Heart right ventricle (tissue), 16 donors: Measurements from ENCODE around the gene HES3. TPM values are rescaled to one million over a fixed set of nuclear protein-coding genes. Genes with fewer than 3 reads are reported as not detected.

Experiments
- ATAC-seq, 8 donors: fragments of 200-7000 bp; cut with Tn5 transposase; one replicate each; pipeline ENCODE4 v1.9.1; 2020; ENCODE audit warnings: mild to moderate bottlenecking in 8 of 8, moderate library complexity in 8 of 8, moderate number of reproducible peaks in 1 of 8
- DNase-seq, 2 donors: peaks; one replicate each; pipeline ENCODE4 v3.0.0-alpha.2; 2020
- H3K27ac ChIP-seq, 10 donors: fragments of 200-600 bp; sonication (generic) in 2 of 10; one replicate each; pipeline versions ENCODE4 v1.5.0 to v1.8.0; 2020 to 2022; ENCODE audit warnings: mild to moderate bottlenecking in 3 of 10
- H3K27me3 ChIP-seq, 7 donors: fragments of 200-600 bp; one replicate each; pipeline ENCODE4 v1.8.0; 2021 to 2022; ENCODE audit warnings: mild to moderate bottlenecking in 2 of 7
- H3K36me3 ChIP-seq, 9 donors: fragments of 200-600 bp; sonication (generic) in 1 of 9; one replicate each; pipeline versions ENCODE4 v1.5.0 to v1.8.0; 2020 to 2022; ENCODE audit warnings: mild to moderate bottlenecking in 2 of 9
- H3K4me1 ChIP-seq, 9 donors: fragments of 200-600 bp; sonication (generic) in 1 of 9; one replicate each; pipeline versions ENCODE4 v1.5.0 to v1.8.0; 2020 to 2022; ENCODE audit warnings: mild to moderate bottlenecking in 4 of 9
- H3K4me3 ChIP-seq, 10 donors: fragments of 200-600 bp; sonication (generic) in 2 of 10; one replicate each; pipeline versions ENCODE4 v1.5.0 to v1.8.0; 2020 to 2022; ENCODE audit warnings: mild to moderate bottlenecking in 7 of 10, moderate library complexity in 2 of 10
- H3K9me3 ChIP-seq, 11 donors: fragments of 200-600 bp in 10 of 11; sonication (generic) in 2 of 11; one replicate each; pipeline versions ENCODE4 v1.5.0 to v1.8.0; 2013 to 2022; ENCODE audit warnings: mild to moderate bottlenecking in 2 of 11, control low read depth in 1 of 11, moderate library complexity in 1 of 11
- WGBS, 2 donors: extraction: QIAGEN DNeasy Blood & Tissue Kit; methylation state at CpG; one replicate each; pipeline ENCODE4 v1.1.7; 2013; ENCODE audit warnings: inconsistent platforms in 1 of 2; 5-methylcytosine and 5-hydroxymethylcytosine counted together
- intact Hi-C, 10 donors: fragments of 100-400 bp; cut with DNase I; formaldehyde crosslinking; loops; one replicate each; pipeline versions ENCODE4 v1.11.1 to v1.14.2; 2022
- polyA plus RNA-seq, 2 donors: library from polyadenylated mRNA; stranded (reverse); fragments of 200-250 nt; gene quantifications; one replicate each; pipeline ENCODE4 v1.2.3, GENCODE V29; 2013
- total RNA-seq, 10 donors: library from RNA; stranded (reverse); fragmentation: NEBNext Ultra II Directional in 3 of 10; extraction: Animal tissue kit (Norgen Biotek cat#: 25700) in 3 of 10; gene quantifications; one replicate each; pipeline versions ENCODE4 v1.2.1 to v1.2.4, GENCODE V29; 2021 to 2023
- TF ChIP-seq, protein P1 (sequence below), 9 donors: fragments of 200-600 bp; sonication (generic) in 2 of 9; IDR thresholded peaks; one replicate each; pipeline versions ENCODE4 v1.5.0 to v1.8.0; 2021 to 2022; ENCODE audit warnings: antibody characterized with exemption in 9 of 9, mild to moderate bottlenecking in 5 of 9, moderate library complexity in 1 of 9
- donor health status: Arrhythmogenic right ventricular cardiomyopathy.
- donor health status: ischemic (EF 13 %, LVEDD 7.1; RV severe dilation, severe dysfunction).
- donor health status: healthy with polysubstance abuse.
- donor health status: DM: no; HTN: yes; CAD: no.
- donor health status: DM: no; HTN: no; CAD: no.
- donor health status: ischemic (EF 25% LVEDD 6.9; RV normal size, moderate dysfunction).
- donor health status: ischemic (EF 25% LVEDD 5.7; RV mildly dilated, moderate dysfunction).
- donor health status: healthy.
- donor health status: DM: yes; HTN: yes; CAD: no.
- donor health status: Ischemic cardiomyopathy.
- donor health status: ischemic (EF 35%, LVEDD 5.7; RV mildly dilated, moderate dysfunction).
- donor health status: nonischemic (EF 11% LVEDD 7.7; RV severe dilation, severe dysfunction).
- donor health status: DM: yes; HTN: yes; CAD: no.
- donor health status: PGD.
- donor health status: ischemic (EF 29% LVEDD 5.4; RV normal size, mild dysfunction).
- donor health status: nonischemic (EF 23%, LVEDD 6.1; RV moderate dilation, normal function).

The HES3 gene
- total and polyA plus RNA-seq, 12 donors, result not detected

DNA sequence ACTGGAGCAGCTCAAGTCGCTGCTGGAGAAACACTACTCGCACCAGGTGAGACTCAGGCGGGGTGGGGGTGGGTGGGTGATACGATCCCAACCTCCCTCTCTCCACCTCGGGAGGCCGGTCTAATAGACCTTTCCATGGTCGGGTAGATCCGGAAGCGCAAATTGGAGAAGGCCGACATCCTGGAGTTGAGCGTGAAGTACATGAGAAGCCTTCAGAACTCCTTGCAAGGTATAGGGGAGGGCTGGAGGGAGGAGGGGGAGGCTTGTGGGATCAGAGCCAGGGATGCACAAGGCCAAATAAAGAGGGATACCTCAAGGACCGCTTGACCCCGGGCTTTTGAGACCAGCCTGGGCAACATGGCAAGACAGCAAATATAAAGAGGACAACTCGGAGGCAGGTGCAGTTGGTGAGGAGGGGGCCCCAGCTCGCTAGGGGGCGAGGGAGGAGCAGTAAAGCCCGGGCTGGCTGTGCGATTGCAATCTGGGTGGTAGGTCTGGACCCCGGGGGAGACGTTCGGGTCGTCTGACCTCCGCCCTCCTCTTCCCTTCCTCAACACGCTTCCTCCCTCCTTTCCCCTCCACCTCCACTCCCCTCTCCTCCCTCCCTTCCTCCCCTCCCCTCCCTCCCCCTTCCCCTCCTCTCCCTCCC, 546 bp downstream of the HES3 start:
- no peaks in the 10 kb centered on the region for H3K9me3 ChIP-seq
- intact Hi-C loops, result loop anchor here (1.0 to 10.0 kb wide), 17 partner anchors 37 to 202 kb away; partner anchors contain the start of genes RNF207 (in 3 of the 10) and CHD5 (in 1 of the 10)
- H3K4me1 ChIP-seq, result peaks cover 0 to 44% (median 34%) of the 10 kb centered on the region in 9 donors
- no peak overlapping the region for H3K4me3 ChIP-seq
- ATAC-seq, result no peak
- WGBS, 2 donors, result 2 to 3% methylated on average over 20 to 24 of the region's 24 CpGs
- DNase-seq, result no peak
- no peaks in the 10 kb centered on the region for H3K36me3 ChIP-seq
- H3K27me3 ChIP-seq, result peaks cover 24 to 98% (median 92%) of the 10 kb centered on the region in 7 donors
- no peak overlapping the region for H3K27ac ChIP-seq
- TF ChIP-seq, protein P1, sequence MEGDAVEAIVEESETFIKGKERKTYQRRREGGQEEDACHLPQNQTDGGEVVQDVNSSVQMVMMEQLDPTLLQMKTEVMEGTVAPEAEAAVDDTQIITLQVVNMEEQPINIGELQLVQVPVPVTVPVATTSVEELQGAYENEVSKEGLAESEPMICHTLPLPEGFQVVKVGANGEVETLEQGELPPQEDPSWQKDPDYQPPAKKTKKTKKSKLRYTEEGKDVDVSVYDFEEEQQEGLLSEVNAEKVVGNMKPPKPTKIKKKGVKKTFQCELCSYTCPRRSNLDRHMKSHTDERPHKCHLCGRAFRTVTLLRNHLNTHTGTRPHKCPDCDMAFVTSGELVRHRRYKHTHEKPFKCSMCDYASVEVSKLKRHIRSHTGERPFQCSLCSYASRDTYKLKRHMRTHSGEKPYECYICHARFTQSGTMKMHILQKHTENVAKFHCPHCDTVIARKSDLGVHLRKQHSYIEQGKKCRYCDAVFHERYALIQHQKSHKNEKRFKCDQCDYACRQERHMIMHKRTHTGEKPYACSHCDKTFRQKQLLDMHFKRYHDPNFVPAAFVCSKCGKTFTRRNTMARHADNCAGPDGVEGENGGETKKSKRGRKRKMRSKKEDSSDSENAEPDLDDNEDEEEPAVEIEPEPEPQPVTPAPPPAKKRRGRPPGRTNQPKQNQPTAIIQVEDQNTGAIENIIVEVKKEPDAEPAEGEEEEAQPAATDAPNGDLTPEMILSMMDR (IDR thresholded peaks at IDR 0.05), result no peak

DNA sequence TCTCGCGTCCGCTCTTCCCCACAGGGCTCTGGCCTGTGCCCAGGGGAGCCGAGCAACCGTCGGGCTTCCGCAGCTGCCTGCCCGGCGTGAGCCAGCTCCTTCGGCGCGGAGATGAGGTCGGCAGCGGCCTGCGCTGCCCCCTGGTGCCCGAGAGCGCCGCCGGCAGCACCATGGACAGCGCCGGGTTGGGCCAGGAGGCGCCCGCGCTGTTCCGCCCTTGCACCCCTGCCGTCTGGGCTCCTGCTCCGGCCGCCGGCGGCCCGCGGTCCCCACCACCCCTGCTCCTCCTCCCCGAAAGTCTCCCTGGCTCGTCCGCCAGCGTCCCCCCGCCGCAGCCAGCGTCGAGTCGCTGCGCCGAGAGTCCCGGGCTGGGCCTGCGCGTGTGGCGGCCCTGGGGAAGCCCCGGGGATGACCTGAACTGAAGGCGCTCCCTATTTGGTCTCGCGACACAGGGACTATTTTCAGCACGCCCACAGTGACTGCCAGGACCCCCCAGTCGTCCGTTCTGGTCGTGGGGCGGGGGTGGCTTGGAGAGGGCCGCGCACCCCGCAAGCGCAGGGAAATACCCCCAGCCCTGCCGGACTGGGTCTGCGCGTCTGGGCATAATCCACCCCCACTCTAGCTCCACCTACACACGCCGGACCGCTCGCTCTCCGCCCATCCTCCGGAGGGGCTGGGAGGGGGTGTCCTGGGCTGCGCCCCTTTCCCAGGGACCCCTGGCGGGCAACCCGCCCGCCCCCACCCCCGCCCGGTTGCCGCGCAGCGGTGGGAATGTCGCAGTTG, 1.3 kb downstream of the HES3 start:
- Histone ChIP-seq H3K9me3 (no peaks in the 10 kb centered on the region), H3K4me3 (peak overlapping the region in 1 of 10 donors; percentile 3), H3K4me1 (peaks cover 0 to 48% (median 34%) of the 10 kb centered on the region in 9 donors), H3K36me3 (no peaks in the 10 kb centered on the region), H3K27me3 (peaks cover 24 to 96% (median 93%) of the 10 kb centered on the region in 7 donors), H3K27ac (no peak overlapping the region)
- 1% methylated on average over 65 to 79 of the region's 79 CpGs for WGBS, 2 donors
- DNase-seq (peak; percentile 65 to 86), ATAC-seq (peak; percentile 73 to 85 (median 78))
- intact Hi-C loops, result loop anchor here in 8 of 10 donors (1.0 to 10.0 kb wide), 15 partner anchors 37 to 193 kb away; partner anchors contain the start of gene CHD5 (in 1 of the 8)
- TF ChIP-seq, protein P1 (IDR thresholded peaks at IDR 0.05), result peak; percentile 70 to 89 (median 82)

DNA sequence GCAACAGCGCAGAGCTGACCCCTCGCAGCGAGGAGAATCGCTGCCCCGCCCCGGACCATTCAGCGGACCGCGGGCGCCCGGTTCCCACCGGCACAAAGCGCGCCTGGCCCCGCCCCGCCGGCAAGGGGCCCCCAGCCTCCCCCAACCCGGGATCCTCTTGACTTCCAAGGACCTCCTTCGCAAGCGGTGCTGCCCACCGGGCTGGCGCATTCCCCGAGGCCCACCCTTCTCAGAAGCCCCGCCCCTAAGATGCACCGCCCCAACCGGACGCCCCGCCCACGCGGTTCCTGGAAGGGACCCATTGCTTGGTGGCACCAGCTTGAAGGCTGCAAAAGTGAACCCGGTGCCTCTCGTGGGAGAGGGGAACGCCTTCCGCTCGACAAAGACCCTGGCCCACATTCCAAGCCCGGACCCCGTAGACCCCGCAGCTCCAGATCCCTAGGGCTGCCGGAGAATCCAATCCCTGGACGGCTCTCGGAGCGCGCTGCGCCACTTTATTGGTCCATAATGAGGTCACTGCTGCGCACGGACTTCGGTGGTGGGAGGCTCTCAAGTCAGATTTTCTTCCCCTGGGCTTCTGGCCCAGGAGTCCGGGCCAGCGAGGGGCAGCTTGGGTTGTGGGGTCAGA, 2.0 kb downstream of the HES3 start:
- ATAC-seq (peak in 1 of 8 donors; percentile 3), DNase-seq (no peak)
- H3K27ac ChIP-seq, result no peak overlapping the region
- peaks cover 21 to 96% (median 93%) of the 10 kb centered on the region in 7 donors for H3K27me3 ChIP-seq
- WGBS, 2 donors, result 3% methylated on average over 47 to 49 of the region's 49 CpGs
- no peaks in the 10 kb centered on the region for H3K36me3 ChIP-seq
- intact Hi-C loops, result loop anchor here (1.0 to 10.0 kb wide), 20 partner anchors 36 to 194 kb away; partner anchors contain the start of gene CHD5 (in 1 of the 10)
- peak overlapping the region in 1 of 10 donors; percentile 3 for H3K4me3 ChIP-seq
- peaks cover 0 to 48% (median 34%) of the 10 kb centered on the region in 9 donors for H3K4me1 ChIP-seq
- TF ChIP-seq, protein P1 (IDR thresholded peaks at IDR 0.05), result no peak
- H3K9me3 ChIP-seq, result no peaks in the 10 kb centered on the region
